GM20000 (cell line): ENCODE results near the gene PLA2G7.

Experiments
- DNase-seq: peaks from one replicate; pipeline ENCODE4 v3.0.0; 2012; ENCODE audit warnings: low spot score
- CTCF ChIP-seq: IDR thresholded peaks from 2 replicates; pipeline ENCODE4 v1.5.1; 2012; ENCODE audit warnings: mild to moderate bottlenecking, control low read depth; ENCODE audit errors: extremely low read depth, missing control alignments

Gene PLA2G7

GRCh38 chr6:46661483-46661882 is 73.7 kb downstream of the PLA2G7 start:
- TF ChIP-seq CTCF: no peak

GRCh38 chr6:46657642-46658041 is 77.5 kb downstream of the PLA2G7 start:
- no peak for DNase-seq
- TF ChIP-seq CTCF: no peak

More at GRCh38 chr6:46661483-46661882, 73.7 kb downstream of the PLA2G7 start:
- DNase-seq: no peak

- TF ChIP-seq CTCF: no peak
- no peak for DNase-seq
Measured at GRCh38 chr6:46655803-46656202, 79.4 kb downstream of the PLA2G7 start.
